K562 (cell line): ENCODE measurements around the gene SARS2. TPM values are rescaled to one million over a fixed set of nuclear protein-coding genes. Genes with fewer than 3 reads are reported as not detected.

Source experiments
- CREM ChIP-seq: IDR thresholded peaks from 2 replicates; pipeline ENCODE4 v1.6.1; 2014; ENCODE audit warnings: antibody characterized with exemption, low read depth
- JUNB ChIP-seq: fragments of 450-650 bp; formaldehyde crosslinking; conservative IDR thresholded peaks from 2 replicates; pipeline ENCODE4 v1.4.0; 2020; ENCODE audit warnings: mild to moderate bottlenecking
- KDM5B ChIP-seq: fragments of 200-600 bp; sonication (generic); IDR thresholded peaks from 2 replicates; pipeline ENCODE4 v1.6.1; 2012; ENCODE audit warnings: low read depth, mild to moderate bottlenecking, moderate library complexity, low read length, control low read depth, inconsistent platforms; ENCODE audit not compliant: insufficient replicate concordance
- MED1 ChIP-seq: sonication (generic); formaldehyde crosslinking; IDR thresholded peaks from 2 replicates; pipeline ENCODE4 v1.8.1; 2023; ENCODE audit warnings: missing genetic modification reagents, borderline replicate concordance
- MEF2D ChIP-seq: conservative IDR thresholded peaks from 2 replicates; pipeline ENCODE4 v1.6.1; 2016; ENCODE audit warnings: low read depth, missing genetic modification characterization, missing compliant biosample characterization
- MIER1 ChIP-seq: fragments of 450-650 bp; IDR thresholded peaks from 2 replicates; pipeline ENCODE4 v1.6.1; 2016; ENCODE audit warnings: antibody characterized with exemption, mild to moderate bottlenecking, low read depth
- MXD1 ChIP-seq: fragments of 250-450 bp; sonication (Bioruptor Pico); IDR thresholded peaks from 2 replicates; pipeline ENCODE4 v1.8.0; 2021; ENCODE audit warnings: borderline replicate concordance, mild to moderate bottlenecking, moderate library complexity; ENCODE audit not compliant: poor library complexity, severe bottlenecking
- PCBP2 ChIP-seq: fragments of 200-400 bp; formaldehyde crosslinking; IDR thresholded peaks from 2 replicates; pipeline ENCODE4 v1.6.1; 2018; ENCODE audit warnings: low read length, low read depth, mild to moderate bottlenecking, moderate library complexity; ENCODE audit not compliant: poor library complexity, severe bottlenecking
- PHF8 ChIP-seq: fragments of 200-600 bp; sonication (generic); IDR thresholded peaks from 2 replicates; pipeline ENCODE4 v1.6.1; 2012; ENCODE audit warnings: mixed run types, mild to moderate bottlenecking, inconsistent platforms, low read length, moderate library complexity, borderline replicate concordance
- SAP30 ChIP-seq: fragments of 200-600 bp; sonication (generic); IDR thresholded peaks from 2 replicates; pipeline ENCODE4 v1.6.1; 2012; ENCODE audit warnings: borderline replicate concordance, low read depth, mild to moderate bottlenecking, moderate library complexity, low read length, control low read depth, inconsistent platforms; ENCODE audit not compliant: insufficient read depth, poor library complexity, severe bottlenecking
- TAL1 ChIP-seq: fragments of 450-650 bp; IDR thresholded peaks from 2 replicates; pipeline ENCODE4 v1.6.1; 2016; ENCODE audit warnings: mild to moderate bottlenecking
- ZBTB11 ChIP-seq, 3 experiments: fragments of 200-800 bp in 1 of 3; fragments of 250-450 bp in 1 of 3; fragments of 450-650 bp in 1 of 3; sonication (Bioruptor Pico) in 1 of 3; sonication (Bioruptor generic) in 1 of 3; formaldehyde crosslinking in 1 of 3; IDR thresholded peaks; 2 replicates each; pipeline versions ENCODE4 v1.6.1 to v1.8.0; 2016 to 2022; ENCODE audit warnings: mild to moderate bottlenecking in 2 of 3, missing genetic modification characterization in 2 of 3, missing compliant biosample characterization in 1 of 3, moderate library complexity in 1 of 3
- ZBTB43 ChIP-seq: sonication (generic); formaldehyde crosslinking; IDR thresholded peaks from 2 replicates; pipeline ENCODE4 v1.8.0; 2023; ENCODE audit warnings: mild to moderate bottlenecking, missing genetic modification reagents
- ZNF134 ChIP-seq: fragments of 250-450 bp; sonication (Bioruptor Pico); conservative IDR thresholded peaks from 2 replicates; pipeline ENCODE4 v1.4.0; 2020
- ZNF354B ChIP-seq: fragments of 250-450 bp; sonication (Bioruptor Pico); IDR thresholded peaks from 2 replicates; pipeline ENCODE4 v1.4.0; 2020
- ZNF57 ChIP-seq: fragments of 450-650 bp; formaldehyde crosslinking; IDR thresholded peaks from 2 replicates; pipeline ENCODE4 v1.4.0; 2020; ENCODE audit warnings: mild to moderate bottlenecking, moderate library complexity
- polyA plus RNA-seq, 8 experiments: library from polyadenylated mRNA; depleted of rRNA in 4 of 8; stranded (reverse) in 5 of 8; unstranded in 3 of 8; fragments of >200 nt; fragmentation: Nextera tagmentation in 2 of 8; fragmentation: Illumina TruSeq in 1 of 8; extraction: Ambion mirVana in 2 of 8; extraction: Trizol in 1 of 8; gene quantifications; 2 replicates each; pipeline versions ENCODE4 v1.2.1 to v1.2.3, GENCODE V29; 2011 to 2014; ENCODE audit warnings: inconsistent platforms in 1 of 8, missing spikeins in 1 of 8
- total RNA-seq, 7 experiments: library from RNA; depleted of rRNA in 6 of 7; stranded (reverse); fragments of >200 nt in 6 of 7; fragmentation: Illumina TruSeq in 2 of 7; extraction: Trizol in 2 of 7; gene quantifications; 2 replicates each; pipeline versions ENCODE4 v1.2.1 to v1.2.3, GENCODE V29; 2011 to 2021; ENCODE audit warnings: low replicate concordance in 1 of 7
- TF ChIP-seq, protein P1 (sequence below): fragments of 250-450 bp; sonication (Bioruptor Pico); IDR thresholded peaks from 2 replicates; pipeline ENCODE4 v1.4.0; 2020; ENCODE audit warnings: borderline replicate concordance
- TF ChIP-seq, protein P2 (sequence below): fragments of 200-400 bp; formaldehyde crosslinking; IDR thresholded peaks from 2 replicates; pipeline ENCODE4 v1.6.1; 2017; ENCODE audit warnings: mild to moderate bottlenecking, low read depth, low read length, moderate library complexity

The SARS2 gene
- total and polyA plus RNA-seq, 9 of the 15 experiments (the other 6 are each of a cell fraction or from before 2014, with no cell fraction given), result 3.1 to 59.1 (median 31.7) TPM

DNA sequence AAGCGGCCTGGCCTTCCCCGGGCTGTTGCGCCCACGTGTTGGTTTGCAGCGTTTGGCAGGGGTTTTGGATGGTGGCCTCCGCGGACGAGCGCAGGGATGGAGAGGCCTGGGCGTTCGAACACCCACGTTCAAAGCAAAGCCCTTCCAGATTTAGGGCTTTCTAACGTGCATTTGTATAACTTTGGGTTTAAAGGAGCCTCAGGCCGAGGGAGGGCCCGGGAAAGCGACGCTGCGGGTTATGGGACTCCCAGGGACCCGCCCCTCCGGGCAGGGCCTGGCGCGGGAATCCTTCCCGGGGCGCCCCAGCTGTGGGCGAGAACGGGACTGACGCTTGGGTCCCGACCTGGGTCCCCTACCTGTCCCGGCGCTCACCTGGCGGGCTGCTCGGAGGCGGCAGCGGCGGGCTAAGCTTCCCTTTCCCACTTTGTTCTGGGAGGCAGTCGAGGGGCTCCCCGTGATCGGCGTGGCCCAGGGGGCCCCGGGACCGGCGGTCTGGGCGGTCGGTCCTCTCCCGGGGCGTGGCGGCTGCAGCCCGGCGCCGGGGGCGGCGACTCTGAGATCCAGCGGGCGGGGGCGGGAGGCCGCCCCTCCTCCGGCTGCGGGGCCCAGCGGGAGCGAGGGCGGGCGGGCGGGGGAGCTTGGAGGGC, 44.8 kb upstream of the SARS2 start, which contains the start of gene FBXO17 (continued):
- no peak for TF ChIP-seq KDM5B
- no peak for TF ChIP-seq MEF2D (tag)
- TF ChIP-seq, protein P1, sequence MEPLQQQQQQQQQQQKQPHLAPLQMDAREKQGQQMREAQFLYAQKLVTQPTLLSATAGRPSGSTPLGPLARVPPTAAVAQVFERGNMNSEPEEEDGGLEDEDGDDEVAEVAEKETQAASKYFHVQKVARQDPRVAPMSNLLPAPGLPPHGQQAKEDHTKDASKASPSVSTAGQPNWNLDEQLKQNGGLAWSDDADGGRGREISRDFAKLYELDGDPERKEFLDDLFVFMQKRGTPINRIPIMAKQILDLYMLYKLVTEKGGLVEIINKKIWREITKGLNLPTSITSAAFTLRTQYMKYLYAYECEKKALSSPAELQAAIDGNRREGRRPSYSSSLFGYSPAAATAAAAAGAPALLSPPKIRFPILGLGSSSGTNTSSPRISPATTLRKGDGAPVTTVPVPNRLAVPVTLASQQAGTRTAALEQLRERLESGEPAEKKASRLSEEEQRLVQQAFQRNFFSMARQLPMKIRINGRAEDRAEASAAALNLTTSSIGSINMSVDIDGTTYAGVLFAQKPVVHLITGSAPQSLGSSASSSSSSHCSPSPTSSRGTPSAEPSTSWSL, result no peak
- no peak for TF ChIP-seq ZNF354B (CRISPR knock-in tag)
- peak; percentile 77; the same call in 1 of the 2 replicates for TF ChIP-seq PHF8
- TF ChIP-seq ZNF134, result no peak
- no peak for TF ChIP-seq SAP30
- no peak for TF ChIP-seq PCBP2
- TF ChIP-seq CREM, result no peak
- no peak for TF ChIP-seq ZBTB43 (CRISPR knock-in tag)
- TF ChIP-seq ZNF57, result no peak
- no peak for TF ChIP-seq TAL1
- TF ChIP-seq JUNB (CRISPR knock-in tag), result no peak
- no peak for TF ChIP-seq MIER1
- no peak for TF ChIP-seq MED1 (CRISPR knock-in tag)
- TF ChIP-seq, protein P2, sequence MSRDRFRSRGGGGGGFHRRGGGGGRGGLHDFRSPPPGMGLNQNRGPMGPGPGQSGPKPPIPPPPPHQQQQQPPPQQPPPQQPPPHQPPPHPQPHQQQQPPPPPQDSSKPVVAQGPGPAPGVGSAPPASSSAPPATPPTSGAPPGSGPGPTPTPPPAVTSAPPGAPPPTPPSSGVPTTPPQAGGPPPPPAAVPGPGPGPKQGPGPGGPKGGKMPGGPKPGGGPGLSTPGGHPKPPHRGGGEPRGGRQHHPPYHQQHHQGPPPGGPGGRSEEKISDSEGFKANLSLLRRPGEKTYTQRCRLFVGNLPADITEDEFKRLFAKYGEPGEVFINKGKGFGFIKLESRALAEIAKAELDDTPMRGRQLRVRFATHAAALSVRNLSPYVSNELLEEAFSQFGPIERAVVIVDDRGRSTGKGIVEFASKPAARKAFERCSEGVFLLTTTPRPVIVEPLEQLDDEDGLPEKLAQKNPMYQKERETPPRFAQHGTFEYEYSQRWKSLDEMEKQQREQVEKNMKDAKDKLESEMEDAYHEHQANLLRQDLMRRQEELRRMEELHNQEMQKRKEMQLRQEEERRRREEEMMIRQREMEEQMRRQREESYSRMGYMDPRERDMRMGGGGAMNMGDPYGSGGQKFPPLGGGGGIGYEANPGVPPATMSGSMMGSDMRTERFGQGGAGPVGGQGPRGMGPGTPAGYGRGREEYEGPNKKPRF, result no peak
- TF ChIP-seq MXD1, result peak; percentile 57
- no peak for TF ChIP-seq ZBTB11 (CRISPR knock-in tag; IDR thresholded peaks at IDR 0.05)
